NCI-H82 treated with DMSO at 0.1 percent for 48 hours (cell line): ENCODE results near the gene FBLL1.
"Not testable (repeated sequence)": the region's sequence is repeated elsewhere in the genome, so short reads cannot be mapped to it uniquely, and the experiment has no call there.

Experiments used
- DNase-seq: peaks from one replicate; lab custom pipeline; 2025; ENCODE audit not compliant: unreplicated experiment; lab: John Stamatoyannopoulos, UW

Gene FBLL1

GRCh38 chr5:168552146-168552545 is 23.0 kb downstream of the FBLL1 start:
- DNase-seq, result no peak

DNA sequence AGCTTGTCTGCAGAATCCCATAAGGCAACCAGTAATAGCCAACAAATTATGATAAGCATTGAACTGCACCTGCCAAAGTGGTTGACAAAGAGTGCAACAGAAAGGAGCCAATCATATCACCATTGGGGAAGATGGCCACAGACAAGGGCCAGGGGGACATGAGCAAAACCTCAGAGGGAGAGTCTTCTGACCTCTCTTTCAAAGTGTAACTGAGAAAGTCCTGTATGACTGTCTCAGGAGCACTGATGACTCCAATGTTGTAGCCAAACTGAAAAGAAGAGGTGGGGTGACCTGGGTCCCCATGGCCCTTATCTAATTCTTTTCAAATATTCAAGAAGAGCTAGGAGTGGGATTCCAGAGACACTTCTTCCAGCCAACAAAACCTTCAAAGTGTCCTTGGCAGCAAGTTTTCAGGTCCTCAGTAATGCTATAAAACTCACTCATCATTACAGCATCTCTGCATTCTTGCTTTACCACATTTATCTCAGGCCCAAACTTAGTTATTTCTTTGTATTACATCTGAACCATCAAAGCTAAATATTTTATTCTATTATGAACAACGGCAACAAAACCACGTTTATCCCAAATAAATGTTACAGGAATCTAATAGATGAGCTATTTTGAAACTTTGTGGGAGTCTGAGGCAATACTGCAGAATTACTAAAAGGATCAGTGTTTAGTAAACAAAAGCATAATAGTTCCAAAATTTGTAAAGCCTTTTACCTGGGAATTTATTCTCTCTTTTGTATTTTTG is 24.4 kb downstream of the FBLL1 start:
- no peak for DNase-seq

GRCh38 chr5:168557389-168557788 is 28.3 kb downstream of the FBLL1 start:
- no peak for DNase-seq

GRCh38 chr5:168562279-168562678 is 33.2 kb downstream of the FBLL1 start:
- DNase-seq, result no peak

- DNase-seq, result no peak
Observed at GRCh38 chr5:168563959-168564358, 34.9 kb downstream of the FBLL1 start.

- no peak for DNase-seq
Observed at GRCh38 chr5:168568738-168569137, 39.6 kb downstream of the FBLL1 start.

DNA sequence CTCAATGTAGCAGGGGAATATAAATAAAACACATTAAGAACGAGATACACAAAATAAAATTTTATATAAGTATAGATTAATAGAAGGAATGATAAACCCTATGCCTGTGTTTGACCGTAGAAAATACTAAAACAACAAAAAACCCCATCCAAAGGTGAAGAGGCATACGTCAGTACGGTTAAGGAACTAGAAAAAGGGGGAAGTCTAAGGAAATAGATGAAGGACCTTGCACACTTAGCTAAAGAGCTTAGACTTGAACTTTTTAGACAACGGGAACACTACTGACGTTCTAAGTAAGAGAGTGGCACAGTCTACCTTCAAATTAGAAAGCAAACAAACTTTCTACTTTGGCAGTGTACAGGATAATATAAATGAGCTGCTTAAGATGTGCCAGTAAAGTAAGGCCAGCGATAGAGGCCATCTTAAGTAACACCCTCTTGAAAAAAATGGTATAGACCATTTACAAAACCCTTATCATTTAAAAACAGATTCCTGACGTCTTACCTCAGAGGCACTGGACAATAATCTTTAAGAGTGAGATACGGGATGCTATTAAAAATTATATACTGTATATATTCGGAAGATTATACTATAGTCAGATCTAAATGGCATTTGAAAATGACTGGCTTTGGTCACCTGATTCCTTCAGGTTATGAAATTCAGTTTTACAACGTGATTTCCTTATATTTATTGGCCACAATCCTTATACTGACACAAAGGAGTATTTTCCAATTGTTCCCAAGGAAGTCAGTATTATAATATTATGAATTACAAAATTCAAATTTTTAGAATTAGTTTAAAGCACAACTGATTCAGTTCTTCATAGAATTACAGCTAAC is 41.6 kb downstream of the FBLL1 start:
- DNase-seq, result no peak

DNA sequence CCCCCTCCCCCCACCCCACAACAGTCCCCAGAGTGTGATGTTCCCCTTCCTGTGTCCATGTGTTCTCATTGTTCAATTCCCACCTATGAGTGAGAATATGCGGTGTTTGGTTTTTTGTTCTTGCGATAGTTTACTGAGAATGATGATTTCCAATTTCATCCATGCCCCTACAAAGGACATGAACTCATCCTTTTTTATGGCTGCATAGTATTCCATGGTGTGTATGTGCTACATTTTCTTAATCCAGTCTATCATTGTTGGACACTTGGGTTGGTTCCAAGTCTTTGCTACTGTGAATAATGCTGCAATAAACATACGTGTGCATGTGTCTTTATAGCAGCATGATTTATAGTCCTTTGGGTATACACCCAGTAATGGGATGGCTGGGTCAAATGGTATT is 44.6 kb downstream of the FBLL1 start:
- not testable (repeated sequence) for DNase-seq

GRCh38 chr5:168574156-168574555 is 45.1 kb downstream of the FBLL1 start:
- not testable (repeated sequence) for DNase-seq

GRCh38 chr5:168575391-168576372 is 46.6 kb downstream of the FBLL1 start:
- no peak for DNase-seq

GRCh38 chr5:168578006-168578405 is 48.9 kb downstream of the FBLL1 start:
- no peak for DNase-seq

DNA sequence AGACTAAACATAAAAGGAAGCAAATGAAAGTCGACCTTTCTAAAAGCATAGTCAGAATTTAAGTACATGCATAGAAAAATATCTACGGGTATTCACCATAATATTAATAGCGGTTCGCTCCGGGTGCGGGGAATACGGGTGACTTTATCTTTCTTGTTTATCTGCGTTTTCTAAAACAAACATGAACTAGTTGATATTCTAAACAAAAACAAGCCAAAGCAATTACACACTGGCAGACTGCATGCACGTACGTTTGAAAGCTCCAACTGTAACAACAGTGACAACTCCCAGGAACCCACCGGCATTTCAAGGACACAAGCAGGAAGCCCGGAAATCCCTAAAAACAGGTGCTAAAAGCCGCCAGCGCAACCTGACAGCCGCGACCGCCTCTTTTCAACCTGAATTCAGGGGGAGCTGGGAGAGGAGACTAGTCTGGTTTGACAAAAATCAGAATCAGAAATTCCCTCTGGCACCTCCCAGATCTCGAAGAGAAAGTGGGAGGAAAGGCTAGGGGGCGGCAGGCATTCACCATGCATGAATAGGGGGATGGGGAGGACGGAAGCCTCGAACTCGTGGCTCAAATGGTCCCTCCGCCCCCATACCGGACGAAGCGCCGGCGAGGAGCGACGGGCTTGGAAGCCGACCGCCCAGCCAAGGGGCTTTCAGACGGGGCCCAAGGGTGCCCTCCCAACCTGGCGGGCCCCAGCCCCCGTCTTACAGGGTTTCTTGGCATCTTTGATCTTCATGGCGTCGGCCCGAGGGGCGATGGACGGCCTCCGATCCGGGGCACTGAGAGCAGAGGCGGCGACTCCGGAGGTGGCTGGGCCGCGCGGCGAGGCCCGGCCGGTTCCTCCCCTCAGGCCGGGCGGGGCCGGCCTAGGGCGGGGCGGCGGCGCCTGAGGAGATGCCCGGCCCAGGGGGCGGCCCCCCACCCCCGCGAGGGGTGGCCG is 49.7 kb downstream of the FBLL1 start, which contains the start of gene PANK3:
TSS of gene PANK3 (minus strand) at position 831 of the 950 bp plus-strand sequence. CDS start at position 746, 85 bp downstream.
- no peak for DNase-seq

DNA sequence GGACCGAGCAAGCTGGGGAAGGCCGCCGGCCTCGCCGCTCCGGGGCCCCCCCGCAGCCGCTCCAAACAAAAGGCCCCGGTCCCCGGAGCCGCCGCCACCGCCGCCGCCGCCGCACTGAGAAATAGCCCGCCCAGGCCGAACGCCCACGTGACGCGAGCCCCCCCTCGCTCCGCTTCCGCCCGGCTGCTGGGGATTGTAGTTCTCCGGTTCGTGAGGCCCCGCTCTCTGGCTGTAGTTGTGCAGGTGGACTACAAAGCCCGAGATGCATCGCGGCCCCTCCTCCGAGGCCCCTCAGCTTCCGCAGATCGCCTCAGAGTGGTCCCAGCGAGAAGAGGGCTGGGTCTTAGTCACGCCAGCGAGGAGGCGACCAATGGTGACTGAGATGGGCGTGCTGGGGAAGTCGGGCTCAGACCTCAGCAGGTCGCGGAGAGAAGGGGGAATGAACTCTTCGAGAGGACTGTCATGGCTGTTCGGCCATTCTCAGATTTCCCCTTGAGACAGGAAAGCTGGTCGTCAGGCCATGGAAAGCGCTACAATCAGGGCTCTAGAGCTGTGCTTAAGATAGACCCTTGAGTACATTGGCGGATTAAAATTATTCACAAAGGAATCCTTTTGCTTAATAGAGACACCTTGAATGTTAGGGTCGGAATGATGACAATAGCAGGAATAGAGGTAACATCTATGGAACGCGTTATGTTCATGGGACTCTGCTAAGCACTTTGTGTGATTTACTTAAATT is 50.6 kb downstream of the FBLL1 start:
- peak; percentile 92 for DNase-seq

GRCh38 chr5:168580227-168580508 is 51.1 kb downstream of the FBLL1 start:
- DNase-seq, result no peak
